GM19397 (cell line): ENCODE measurements around the gene U2AF1L4.

Experiments
- ATAC-seq: cut with Tn5 transposase; IDR thresholded peaks from one replicate; pipeline ENCODE4 v1.9.1; 2021; ENCODE audit warnings: mild to moderate bottlenecking, moderate library complexity; ENCODE audit not compliant: unreplicated experiment

U2AF1L4 gene

DNA sequence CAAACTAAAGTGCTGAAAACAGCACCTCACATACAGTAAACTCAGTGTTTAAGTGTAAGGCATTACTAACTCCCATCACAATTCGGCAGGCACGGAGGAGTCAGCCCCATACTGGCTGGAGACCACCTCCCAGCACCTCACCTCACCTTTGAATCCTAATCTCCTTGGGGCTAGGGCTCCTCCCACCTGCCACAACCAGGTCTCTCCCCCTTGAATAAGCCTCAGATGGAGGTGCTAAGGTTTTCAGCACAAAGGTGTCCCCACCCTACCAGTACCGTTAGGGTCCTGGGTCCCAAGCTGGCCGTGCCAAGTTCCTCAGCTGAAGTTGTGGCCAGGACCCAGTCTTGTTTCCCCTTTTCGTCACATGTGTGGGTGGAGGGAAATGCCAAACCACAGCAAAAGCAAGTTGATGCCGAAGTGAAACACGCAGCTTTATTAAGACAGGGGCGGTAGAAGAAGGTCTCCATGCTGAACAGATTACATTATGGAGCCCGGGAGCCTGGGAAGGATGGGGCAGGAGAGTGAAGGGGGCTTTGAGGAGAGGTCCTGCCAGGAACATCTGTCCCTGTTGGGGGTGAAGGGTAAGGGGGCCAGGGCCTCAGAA lies 3.0 kb downstream of the U2AF1L4 start, which contains the start of gene IGFLR1:
Gene IGFLR1, minus strand, starts transcription at position 332 of the 604 bp plus-strand sequence. CDS start 1,272 bp downstream, outside the sequence.
- no peak for ATAC-seq

DNA sequence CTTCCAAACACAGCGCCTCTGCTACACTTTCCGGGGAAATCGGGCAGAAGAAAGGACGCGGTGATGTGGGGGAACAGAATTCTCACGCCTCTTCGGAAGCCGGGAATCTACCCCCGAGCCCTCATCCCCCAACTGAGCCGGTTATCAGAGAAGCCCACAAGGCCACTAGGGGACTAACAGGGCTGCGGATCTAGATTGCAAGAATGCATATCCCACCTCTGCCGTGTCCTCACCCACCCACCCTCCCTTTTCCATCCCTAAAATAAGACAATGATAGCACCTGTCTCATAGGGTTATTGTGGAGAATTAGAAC lies 4.1 kb downstream of the U2AF1L4 start:
- ATAC-seq = no peak

DNA sequence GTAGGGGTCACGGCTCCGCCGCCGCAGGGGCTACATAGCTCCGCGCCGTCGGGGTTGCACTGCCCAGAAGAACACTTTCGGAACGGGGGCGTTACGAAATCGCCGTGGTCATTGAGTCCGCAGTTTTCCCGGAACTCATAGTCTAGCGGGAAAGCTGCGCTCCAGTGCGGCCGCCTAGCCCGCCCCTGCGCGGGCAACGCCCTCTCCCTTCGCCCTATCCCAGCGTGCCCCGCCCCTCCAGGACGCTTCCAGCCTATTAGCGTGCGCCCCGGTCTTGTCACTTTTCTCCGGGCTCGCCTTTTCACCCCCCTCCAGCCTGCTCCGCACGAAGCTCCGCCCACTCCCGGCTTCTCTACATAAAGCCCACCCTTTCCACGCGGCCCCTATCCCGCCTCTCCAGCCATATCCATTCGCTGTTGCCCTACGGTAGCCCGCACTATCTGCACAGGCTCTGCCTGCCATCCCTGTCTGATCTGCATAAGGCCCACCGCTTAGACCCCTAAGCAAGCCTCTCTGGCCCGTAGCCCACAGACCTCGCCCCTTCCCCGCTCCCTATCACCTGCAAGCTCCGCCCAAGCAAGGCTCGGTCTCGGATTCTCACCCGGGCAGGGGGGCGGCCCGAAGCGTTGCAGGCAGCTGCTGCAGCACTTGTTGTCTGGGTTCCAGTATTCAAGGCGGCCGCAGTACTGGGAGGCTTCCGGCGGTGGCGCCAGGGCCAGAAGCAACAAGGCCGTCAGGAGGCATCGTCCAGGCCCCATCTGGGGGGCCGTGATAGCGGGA lies 4.6 kb downstream of the U2AF1L4 start:
- peak; percentile 60 for ATAC-seq

DNA sequence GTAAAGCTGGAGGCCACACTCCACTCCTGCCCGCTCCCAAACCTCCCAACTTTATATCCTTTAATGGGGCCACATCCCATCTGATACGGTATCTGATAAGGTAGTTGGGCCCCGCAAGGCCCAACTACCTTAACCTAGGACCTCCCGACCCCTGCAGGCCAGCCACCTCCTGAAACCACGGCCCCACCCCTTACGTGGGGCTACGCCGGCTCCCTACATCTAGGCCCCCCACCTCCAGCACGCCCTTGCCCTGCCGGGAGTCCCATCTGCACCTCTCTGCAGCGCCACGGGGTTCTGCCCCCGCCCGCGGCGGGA lies 5.2 kb downstream of the U2AF1L4 start:
- ATAC-seq = peak; percentile 9

DNA sequence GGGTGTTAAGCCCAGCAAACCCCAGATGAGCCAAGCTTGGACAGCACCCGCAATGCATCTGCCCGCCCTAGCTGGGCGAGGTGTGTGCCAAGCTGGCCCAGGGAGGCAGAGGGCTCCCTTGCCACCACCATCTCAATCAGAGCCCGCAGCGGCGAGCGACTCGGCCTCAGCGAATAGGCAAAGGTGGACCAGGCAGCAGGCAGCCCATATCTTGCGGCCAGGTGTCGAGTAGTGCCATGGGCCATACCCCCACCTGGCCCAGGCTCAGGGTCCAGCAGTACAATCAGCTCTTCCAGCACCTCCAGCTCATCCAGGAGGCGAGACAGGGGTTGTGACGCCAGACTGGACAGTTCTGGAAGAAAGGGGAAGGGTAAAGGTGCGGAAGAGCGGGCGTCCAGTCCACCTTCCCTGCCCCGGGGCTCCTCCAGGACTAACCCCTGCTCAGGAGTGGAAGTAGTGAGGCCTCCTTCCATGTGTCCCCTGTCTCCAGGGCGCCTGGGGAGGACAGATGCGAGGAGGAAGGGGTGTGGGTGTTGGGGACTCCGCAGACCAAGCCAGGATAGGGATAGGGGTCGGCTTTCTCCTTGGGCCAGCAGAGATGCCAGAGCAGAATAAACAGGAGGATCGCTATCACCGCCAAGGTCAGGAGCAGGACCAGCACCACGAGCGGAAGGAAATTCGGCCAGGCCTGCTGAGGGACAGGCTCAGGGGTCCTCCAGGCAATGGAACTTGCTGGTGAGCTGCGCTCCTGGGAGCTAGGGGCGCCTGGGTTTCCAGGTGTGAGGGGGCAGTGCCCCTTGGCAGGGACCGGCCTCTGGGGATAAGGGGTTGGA lies 5.7 kb downstream of the U2AF1L4 start:
- no peak for ATAC-seq

DNA sequence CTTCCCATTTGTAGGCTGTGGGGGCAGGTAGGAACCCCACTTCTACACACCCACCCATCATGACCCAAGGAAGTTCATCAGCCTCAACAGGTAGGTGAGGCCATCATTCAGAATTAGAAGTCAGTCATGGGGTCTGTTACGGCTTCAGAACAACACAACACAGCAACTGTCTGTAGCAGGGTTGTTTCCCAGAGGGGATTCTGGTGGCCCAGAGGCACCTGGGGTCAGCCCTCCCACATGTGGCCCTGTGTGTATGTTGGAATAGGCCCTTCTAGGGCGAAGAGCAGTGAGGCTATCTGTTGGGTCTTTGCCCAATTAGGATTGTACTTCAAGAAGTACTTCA lies 6.4 kb downstream of the U2AF1L4 start:
- ATAC-seq = no peak

DNA sequence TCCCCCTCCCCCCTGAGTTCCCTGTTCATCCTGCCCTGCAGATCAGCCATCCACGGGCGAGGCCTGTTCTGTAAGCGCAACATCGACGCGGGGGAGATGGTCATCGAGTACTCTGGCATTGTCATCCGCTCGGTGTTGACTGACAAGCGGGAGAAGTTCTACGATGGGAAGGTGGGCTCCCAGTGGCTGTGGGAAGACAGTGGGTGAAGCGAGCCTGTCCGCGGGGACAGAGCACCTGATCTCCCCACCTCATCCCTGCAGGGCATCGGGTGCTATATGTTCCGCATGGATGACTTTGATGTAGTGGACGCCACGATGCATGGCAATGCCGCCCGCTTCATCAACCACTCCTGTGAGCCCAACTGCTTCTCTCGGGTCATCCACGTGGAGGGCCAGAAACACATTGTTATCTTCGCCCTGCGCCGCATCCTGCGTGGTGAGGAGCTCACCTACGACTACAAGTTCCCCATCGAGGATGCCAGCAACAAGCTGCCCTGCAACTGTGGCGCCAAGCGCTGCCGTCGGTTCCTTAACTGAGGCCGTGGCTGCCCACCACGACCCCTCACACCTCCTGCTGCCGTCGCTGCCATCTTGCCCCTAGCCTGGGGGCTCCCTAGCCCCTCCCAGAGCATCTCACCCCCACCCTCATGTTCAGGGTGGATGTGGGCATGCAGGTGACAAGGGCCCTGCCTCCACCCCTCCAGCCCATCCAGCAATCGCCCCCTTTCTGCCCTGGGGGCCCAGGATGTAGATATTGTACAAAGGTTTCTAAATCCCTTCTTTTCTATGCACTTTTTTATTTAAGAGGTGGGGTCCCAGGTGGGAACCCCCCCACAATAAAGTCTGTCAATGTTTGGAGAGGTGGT lies 7.0 kb downstream of the U2AF1L4 start:
- ATAC-seq = no peak

DNA sequence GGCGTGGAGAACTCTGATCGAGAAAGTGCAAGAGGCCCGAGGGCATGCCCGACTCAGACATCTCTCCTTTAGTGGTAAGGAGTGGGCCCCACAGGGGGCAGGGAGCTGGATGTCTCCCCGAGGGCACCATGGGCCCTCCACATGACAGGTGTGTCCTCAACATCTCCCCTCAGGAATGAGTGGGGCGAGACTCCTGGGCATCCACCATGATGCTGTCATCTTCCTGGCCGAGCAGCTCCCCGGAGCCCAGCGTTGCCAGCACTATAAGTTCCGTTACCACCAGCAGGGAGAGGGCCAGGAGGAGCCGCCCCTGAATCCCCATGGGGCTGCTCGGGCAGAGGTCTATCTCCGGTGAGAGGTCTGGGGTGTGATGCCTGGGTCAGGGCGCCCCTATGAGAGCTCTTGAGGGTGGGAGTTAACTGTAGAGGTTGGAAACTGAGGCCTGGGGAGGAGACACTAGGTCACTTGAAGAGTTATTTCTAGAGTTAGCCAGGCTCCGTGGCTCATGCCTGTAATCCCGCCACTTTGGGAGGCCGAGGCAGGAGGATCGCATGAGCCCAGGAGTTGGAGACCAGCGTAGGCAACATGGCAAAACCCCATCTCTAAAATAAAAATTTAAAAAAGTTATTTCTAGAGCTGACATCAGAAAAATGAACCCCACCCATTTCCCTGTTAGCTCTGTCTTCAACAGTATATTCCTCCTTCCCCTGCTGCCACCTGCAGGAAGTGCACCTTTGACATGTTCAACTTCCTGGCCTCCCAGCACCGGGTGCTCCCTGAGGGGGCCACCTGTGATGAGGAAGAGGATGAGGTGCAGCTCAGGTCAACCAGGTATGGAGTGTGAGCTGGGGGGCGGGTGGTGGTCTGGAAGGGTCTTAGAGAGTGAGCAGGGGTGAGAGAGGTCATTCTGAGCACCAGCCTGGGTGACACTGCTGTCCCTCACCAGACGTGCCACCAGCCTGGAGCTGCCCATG lies 8.0 kb downstream of the U2AF1L4 start:
- no peak for ATAC-seq

DNA sequence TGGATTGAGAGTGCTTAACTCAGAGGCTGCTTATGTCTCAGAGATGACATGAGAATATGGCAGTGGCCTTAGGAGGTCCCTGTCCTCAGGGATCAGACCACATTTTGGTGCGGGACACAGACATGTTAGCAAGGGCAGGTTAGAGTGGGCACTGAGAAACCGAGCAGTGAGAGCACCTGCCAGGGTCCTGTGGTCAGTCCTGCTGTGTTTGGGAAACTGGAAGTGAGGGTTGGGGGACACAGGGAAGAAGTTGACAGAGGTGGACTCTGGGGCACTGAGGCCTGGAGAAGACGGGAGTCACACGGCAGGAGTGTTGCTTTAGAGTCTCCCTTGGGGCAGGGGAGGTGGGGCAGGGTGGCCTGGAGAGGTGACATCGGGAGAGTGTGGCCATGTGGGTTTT lies 10.3 kb downstream of the U2AF1L4 start:
- no peak for ATAC-seq

DNA sequence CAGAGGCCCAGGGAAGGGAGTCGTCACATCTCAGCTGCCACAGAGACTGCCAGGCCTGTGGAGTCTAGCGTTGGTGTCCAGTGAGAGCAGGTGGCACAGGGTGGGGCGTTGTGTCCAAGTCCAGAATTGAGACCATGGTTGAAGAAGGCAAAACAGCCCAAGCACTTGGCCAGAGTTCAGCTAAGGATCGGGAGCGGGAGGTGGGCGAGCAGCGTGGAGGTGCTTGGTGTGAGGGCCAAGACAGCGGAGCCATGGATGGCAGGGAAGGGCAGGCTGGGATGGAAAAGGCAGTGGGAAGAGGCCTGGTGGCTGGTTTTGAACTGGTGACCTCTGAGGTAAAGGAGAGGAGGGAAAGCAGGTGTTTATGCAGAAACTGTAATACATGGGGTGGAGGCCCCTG lies 10.9 kb downstream of the U2AF1L4 start:
- no peak for ATAC-seq

DNA sequence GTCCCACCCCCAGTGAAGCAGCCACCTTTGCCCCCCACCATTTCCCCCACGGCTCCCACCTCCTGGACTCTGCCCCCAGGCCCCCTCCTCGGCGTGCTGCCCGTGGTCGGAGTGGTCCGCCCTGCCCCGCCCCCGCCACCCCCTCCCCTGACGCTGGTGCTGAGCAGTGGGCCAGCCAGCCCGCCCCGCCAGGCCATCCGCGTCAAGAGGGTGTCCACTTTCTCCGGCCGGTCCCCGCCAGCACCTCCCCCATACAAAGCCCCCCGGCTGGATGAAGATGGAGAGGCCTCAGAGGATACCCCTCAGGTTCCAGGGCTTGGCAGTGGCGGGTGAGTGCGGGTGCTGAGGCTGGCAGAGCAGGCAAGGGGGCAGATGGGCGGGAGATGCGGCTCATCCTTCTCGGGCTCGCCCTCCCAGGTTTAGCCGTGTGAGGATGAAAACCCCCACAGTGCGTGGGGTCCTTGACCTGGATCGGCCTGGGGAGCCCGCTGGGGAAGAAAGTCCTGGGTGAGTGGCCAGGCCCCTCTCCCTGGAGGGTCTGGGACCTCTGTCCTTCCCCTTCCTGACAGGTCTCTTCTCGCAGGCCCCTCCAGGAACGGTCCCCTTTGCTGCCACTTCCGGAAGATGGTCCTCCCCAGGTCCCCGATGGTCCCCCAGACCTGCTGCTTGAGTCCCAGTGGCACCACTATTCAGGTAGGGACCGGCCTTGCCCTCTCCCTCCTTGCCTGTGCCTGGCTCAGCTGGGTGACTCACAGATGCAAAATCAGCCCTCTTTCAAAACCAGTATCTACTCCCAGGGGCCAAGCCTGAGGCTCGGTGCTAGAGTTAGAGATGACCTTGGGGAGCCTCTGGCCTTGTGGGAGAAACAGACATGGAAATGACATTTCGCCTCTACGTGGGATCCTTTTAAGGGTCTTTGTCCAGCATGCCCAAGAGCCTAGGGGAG lies 11.8 kb downstream of the U2AF1L4 start:
- ATAC-seq = no peak

DNA sequence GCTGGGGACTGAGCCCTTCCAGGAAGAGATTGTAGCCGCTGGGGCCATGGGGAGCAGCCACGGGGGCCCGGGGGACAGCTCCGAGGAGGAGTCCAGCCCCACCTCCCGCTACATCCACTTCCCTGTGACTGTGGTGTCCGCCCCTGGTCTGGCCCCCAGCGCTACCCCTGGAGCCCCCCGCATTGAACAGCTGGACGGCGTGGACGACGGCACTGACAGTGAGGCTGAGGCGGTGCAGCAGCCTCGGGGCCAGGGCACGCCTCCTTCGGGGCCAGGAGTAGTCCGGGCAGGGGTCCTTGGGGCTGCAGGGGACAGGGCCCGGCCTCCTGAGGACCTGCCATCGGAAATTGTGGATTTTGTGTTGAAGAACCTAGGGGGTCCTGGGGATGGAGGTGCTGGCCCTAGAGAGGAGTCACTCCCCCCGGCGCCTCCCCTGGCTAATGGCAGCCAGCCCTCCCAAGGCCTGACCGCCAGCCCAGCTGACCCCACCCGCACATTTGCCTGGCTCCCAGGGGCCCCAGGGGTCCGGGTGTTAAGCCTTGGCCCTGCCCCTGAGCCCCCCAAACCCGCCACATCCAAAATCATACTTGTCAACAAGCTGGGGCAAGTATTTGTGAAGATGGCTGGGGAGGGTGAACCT lies 12.6 kb downstream of the U2AF1L4 start:
- ATAC-seq = no peak

DNA sequence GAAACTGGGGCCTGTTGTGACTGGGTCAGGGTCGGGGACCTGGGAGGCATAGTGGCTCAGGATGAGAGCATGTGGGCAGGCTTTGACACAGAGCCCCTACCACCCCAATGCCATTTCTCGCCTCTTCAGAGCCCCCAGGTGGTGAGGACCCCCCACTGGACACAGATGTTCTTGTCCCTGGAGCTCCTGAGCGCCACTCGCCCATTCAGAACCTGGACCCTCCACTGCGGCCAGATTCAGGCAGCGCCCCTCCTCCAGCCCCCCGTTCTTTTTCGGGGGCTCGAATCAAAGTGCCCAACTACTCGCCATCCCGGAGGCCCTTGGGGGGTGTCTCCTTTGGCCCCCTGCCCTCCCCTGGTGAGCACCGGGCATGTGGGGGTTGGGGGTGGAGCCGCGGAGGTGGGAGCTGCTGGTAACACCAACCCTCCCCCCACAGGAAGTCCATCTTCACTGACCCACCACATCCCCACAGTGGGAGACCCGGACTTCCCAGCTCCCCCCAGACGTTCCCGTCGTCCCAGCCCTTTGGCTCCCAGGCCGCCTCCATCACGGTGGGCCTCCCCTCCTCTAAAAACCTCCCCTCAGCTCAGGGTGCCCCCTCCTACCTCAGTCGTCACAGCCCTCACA lies 13.3 kb downstream of the U2AF1L4 start:
- ATAC-seq = no peak

DNA sequence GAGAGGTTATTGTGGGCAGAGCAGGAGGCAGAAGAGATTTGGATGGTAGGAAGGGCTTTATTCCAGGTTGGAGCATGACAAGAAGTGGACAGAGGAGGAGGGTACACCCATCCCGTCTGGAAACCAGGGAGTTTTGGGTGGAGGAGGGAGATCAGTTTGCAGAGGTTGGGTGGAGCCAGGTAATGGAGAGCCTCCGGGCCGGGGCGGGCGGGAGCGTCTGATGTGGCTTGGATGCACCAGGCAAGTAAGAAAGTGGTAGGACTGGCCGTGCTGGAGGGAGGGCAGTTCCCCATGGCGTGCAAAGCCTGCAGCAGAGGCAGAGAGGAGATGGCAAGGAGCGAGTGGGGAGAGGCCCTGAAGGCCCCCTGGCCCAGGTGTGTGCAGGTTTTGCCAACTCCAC lies 13.9 kb downstream of the U2AF1L4 start:
- ATAC-seq = no peak

DNA sequence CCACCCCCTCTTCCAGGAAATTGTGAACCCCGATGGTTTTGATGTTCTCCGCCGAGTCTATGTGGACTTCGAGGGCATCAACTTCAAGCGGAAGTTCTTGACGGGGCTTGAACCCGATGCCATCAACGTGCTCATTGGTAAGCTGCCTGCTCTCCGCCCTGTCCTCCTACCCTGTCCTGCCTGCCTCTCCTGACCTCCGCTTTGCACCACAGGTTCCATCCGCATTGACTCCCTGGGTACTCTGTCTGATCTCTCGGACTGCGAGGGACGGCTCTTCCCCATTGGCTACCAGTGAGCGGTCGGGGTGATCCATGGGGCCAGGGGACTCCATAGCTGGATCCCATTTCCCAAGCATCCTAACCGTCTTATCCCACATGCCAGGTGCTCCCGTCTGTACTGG lies 14.9 kb downstream of the U2AF1L4 start:
- ATAC-seq = no peak

DNA sequence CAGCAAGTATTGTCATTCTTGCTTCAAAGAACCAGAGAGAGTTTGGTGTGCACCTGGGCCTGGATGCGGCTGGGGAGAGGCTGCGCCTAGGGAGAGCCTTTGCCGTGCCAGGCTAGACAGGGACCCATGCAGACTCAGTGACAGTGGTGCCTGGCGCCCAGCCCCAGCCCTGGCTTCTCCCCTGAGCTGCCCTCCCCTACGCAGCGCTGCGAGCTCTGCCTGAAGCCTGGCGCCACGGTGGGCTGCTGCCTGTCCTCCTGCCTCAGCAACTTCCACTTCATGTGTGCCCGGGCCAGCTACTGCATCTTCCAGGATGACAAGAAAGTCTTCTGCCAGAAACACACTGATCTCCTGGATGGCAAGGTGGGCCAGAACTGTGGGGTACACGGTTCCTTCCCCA lies 15.5 kb downstream of the U2AF1L4 start:
- ATAC-seq = no peak

DNA sequence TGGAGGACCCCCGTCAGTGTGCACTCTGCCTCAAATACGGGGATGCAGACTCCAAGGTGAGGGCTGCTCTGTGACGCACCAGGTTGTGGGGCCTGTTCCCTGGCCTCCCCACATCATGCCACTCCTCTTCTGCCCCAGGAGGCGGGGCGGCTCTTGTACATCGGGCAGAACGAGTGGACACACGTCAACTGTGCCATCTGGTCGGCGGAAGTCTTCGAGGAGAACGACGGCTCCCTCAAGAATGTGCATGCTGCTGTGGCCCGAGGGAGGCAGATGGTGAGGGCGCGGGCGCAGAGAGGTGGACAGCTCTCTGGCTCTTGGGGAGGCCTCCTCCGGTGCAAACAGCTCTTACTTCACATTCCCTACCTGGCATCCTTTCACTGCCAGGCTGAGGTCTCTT lies 16.2 kb downstream of the U2AF1L4 start:
- ATAC-seq = no peak
